HG02852 (cell line): Measurements from ENCODE around the gene MC1R.
"Not testable (repeated sequence)": the region's sequence is repeated elsewhere in the genome, so short reads cannot be mapped to it uniquely, and the experiment has no call there.

Experiments used
- ATAC-seq: cut with Tn5 transposase; IDR thresholded peaks from one replicate; pipeline ENCODE4 v1.9.1; 2021; ENCODE audit warnings: mild to moderate bottlenecking, moderate library complexity; ENCODE audit not compliant: unreplicated experiment

The MC1R gene

DNA sequence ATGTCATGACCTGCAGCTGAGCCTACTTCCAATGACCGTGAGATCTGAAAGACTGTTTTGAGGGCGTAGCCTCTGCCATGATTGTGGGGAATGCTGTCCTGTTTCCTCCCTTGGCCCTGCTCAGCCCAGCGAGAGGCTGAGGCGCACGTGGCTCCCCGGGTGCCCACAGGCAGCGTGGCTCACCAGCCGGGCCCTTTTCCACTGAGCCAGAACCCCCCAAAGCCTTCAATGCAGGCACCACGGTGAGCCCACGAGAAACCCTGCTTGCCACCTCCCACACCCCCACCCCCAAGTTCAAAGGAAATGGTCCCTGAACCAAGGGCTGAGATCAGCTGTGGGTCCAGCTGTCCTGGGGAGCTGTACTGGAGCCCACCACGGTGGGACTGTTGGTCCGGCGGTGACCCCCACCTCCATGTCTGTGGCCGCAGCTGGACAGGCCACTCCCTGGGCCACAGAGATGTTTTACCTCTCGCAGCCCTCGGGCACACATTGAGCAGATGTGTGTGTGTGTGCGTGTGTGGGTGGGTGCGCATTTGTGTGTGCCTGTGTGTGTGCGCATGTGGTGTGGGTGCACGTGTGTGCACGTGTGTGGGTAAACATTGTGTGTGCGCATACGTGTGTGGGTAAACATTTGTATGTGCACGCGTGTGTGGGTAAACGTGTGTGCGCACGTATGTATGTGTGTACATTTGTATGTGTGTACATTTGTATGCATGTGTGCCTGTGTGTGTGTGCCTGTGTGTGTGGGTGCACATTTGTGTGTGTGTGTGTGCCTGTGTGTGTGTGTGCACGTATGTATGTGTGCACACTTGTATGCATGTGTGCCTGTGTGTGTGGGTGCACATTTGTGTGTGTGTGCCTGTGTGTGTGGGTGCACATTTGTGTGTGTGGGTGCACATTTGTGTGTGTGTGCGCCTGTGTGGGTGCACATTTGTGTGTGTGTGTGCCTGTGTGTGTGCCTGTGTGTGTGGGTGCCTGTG is 5.0 kb upstream of the MC1R start:
- no peak for ATAC-seq

DNA sequence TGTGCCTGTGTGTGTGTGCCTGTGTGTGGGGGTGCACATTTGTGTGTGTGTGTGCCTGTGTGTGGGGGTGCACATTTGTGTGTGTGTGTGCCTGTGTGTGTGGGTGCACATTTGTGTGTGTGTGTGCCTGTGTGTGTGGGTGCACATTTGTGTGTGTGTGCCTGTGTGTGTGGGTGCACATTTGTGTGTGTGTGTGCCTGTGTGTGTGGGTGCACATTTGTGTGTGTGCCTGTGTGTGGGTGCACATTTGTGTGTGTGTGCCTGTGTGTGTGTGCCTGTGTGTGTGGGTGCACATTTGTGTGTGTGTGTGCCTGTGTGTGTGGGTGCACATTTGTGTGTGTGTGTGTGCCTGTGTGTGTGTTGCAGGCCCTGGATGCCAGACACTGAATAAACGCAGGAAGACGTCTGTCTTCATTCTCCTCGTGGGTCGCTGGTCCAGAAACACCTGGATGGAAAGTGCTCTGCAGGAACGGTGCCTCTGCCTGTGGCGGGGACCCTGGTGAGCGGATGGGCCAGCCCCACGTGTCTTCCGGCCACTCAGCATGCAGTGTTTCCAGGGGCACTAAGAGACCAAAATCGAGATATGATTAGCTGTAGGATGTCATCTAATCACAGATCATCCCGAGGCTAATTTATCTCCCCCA is 3.9 kb upstream of the MC1R start:
- not testable (repeated sequence) for ATAC-seq

DNA sequence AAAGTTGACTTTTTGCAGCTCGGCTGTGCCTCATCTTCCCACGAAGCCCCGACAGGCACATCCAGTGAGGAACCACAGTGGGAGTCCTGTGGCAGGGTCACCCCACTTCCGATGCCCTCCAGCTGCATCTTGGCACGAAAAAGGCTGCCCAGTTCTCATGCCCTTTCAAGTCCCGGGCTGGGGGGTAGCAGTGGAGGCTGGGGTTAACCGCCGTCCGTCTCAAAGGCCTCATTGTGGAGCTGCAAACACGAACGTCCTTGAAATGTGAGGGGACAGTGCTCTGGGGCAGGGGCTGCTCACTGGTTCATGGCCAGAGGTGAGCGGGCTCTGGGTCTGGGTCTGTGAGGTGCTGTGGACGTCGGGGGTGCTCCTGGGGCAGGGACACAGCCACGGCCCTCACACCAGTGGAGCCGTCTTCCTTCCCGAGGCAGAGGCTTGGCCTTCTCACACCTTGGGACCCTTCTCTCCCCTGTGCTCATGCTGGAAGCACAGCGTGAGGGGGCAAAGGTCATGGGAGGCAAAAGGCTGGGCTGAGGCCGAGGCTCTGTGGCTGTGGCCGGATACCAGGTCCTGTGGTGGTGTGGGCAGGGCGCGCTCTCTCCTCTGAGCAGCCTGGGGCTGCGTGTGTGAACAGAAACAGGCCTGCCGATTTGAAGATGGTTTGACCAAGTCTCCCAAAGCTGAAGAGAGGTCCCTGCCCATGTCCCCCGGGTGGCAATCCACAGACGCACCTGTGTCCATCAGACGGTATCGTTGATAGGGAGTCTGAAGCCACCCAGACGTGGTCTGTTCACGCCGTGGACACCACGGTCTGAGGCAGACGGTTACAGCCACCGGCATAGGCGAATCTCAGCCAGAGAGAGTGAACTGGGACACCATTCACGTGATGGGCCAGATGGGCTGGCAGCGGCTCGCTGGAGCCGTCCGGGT is 3.1 kb upstream of the MC1R start:
- ATAC-seq, result no peak

DNA sequence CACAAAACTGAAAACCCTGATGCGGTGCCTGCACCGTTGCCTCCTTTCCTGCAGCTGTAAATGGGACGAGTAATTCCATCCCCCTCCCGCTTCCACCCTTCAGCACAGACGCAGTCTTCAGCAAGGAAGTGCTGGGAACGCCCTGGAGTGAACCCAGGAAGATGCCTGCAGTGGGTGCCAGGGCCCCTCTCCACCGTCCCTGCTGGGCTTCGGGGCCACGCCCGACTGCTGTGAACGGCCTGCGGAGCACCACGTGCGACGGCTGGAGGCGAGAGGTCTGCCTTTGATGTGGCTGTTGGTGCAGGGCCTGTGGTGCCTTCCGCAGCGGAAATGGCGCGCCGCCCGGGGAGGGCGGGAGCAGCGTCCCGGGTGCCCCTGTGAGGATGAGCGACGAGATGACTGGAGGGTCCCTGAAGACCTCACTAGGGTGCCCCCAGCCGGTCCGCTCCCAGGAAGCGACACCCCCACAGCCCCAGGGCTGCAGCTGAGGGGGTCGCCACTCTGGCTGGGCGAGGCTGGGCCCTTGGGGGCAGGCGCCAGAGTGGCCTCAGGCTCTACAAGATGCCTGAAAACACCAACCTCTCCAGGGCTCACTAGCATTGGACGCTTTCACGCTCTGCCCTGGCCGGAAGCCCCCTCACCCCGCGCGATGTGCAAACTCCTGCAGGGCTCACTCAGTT is 749 bp upstream of the MC1R start:
- peak; percentile 83 for ATAC-seq

DNA sequence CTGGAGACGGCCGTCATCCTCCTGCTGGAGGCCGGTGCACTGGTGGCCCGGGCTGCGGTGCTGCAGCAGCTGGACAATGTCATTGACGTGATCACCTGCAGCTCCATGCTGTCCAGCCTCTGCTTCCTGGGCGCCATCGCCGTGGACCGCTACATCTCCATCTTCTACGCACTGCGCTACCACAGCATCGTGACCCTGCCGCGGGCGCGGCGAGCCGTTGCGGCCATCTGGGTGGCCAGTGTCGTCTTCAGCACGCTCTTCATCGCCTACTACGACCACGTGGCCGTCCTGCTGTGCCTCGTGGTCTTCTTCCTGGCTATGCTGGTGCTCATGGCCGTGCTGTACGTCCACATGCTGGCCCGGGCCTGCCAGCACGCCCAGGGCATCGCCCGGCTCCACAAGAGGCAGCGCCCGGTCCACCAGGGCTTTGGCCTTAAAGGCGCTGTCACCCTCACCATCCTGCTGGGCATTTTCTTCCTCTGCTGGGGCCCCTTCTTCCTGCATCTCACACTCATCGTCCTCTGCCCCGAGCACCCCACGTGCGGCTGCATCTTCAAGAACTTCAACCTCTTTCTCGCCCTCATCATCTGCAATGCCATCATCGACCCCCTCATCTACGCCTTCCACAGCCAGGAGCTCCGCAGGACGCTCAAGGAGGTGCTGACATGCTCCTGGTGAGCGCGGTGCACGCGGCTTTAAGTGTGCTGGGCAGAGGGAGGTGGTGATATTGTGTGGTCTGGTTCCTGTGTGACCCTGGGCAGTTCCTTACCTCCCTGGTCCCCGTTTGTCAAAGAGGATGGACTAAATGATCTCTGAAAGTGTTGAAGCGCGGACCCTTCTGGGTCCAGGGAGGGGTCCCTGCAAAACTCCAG is 1.1 kb downstream of the MC1R start:
- no peak for ATAC-seq

DNA sequence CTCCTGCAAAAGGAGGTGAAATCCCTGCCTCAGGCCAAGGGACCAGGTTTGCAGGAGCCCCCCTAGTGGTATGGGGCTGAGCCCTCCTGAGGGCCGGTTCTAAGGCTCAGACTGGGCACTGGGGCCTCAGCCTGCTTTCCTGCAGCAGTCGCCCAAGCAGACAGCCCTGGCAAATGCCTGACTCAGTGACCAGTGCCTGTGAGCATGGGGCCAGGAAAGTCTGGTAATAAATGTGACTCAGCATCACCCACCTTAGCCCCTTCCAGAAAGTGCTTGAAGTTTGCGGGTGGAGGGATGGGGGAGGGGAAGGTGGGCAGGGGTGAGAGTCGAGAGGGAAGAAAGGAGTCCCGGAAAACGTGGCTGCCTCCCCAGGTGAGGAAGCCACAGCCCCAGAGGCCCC is 2.1 kb downstream of the MC1R start:
- no peak for ATAC-seq

DNA sequence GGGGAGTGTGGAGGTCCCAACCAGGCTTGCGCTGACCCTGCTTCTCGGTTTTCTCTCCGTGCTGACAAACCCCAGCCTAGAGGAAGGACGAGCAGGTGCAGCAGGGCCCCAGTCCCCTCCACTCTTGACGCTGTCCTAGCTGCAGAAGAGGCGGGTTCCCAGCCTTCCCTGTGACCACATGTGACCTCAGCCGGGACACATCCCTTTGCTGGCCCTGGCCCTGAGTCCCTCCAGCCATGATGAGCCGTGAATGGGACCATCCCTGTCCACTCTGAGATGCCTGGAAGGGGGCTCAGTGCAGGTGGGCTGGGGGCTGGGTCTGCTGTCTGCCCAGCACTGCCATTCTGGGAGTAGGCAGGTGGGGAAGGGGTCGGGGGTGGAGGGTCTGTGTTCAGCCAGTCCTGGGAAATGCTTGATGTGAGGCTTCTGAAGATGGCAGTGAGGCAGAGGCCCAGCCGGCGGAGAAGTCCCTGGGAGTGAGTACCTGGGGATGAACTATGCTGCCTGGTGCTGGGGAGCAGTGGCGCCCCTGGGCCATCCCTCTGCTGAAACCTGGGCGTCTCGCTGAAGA is 2.6 kb downstream of the MC1R start:
- ATAC-seq, result no peak

DNA sequence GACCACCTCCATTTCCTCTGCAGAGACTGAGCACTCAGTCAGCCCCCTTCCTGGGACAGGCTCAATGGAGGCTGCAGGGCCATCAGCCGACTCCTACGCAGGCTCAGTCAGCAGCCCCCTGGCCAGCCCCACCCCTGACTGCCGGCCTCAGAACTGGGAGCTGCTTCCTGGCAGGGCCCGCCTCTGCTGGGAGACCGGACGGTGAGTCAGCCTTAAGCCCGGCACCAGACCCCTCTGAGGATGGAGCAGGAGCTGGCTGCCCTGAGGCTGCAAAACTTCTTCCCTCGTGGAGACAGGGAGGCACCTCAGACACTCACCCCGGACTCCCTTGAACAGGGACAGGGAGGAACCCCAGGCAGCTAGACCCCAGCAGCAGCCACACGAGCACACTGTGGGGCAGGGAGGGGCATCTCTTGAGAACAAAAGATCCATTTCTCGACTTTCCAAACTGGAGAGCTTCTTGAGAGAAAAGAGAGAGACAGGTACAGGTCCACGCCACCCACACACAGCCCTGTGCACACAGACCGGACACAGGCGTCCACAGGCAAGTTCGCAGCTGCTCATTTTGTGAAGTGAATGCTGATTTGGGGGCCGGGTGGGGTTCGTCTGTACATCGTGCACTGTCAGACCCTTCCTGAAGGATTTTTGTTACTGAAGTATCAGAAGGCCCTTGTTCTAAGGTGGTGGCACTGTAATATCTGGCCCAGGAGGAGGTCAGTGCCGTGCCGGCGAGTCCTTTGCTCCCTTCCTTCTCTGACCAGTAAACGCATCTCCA is 3.2 kb downstream of the MC1R start:
- ATAC-seq, result no peak

DNA sequence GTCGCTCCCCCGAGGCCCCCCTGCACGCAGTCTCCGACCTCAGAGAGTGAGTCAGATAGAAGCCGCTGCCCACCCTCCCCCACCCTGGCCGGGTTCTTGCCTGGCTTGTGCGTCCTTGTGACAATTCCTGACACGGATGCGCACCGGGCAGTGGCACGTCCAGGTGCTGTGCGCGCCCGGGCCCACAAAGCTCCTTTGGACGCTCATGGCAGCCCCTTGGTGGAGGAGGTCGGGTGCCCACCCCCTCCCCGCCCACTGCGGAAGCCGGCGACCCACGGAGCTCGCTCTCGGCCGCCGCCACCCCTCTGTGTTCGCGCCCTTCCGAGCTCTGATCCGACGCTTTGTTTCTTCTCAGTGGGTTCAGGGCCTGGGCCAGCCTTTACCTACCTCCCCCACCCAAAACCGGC is 3.8 kb downstream of the MC1R start:
- no peak for ATAC-seq

DNA sequence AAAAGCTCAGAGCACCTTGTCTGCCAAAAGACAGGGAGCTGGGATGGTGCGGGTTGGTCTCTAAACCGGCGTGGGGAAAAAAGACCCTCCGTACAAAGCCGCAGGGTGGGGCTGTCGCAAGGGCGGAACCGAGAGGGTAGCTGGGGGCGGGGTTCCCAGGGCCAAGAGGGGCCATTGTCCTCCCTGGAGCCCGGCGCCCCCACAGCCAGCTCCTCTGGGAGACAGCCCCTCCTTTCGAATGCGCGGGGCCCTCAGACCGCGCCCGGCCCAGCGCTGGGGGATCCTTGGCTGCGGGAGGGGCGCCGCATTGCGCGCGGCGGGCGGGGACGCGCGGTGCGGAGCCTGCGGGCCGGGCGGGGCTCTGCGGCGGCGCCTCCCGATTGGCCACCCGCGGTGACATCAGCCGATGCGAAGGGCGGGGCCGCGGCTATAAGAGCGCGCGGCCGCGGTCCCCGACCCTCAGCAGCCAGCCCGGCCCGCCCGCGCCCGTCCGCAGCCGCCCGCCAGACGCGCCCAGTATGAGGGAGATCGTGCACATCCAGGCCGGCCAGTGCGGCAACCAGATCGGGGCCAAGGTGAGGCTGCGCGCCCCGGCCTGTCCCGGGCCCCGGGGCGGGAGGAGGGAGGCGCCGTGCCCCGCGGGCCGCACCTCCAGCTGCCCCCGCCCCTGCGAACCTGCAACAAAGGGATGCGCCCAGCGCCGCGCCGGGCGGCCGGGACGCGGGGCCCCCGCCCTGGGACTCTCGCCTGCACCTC is 4.4 kb downstream of the MC1R start, which contains the start of gene TUBB3:
Gene TUBB3, plus strand, starts transcription at position 459 of the 756 bp plus-strand sequence. Its CDS starts 60 bp downstream, at position 519.
- ATAC-seq, result no peak

DNA sequence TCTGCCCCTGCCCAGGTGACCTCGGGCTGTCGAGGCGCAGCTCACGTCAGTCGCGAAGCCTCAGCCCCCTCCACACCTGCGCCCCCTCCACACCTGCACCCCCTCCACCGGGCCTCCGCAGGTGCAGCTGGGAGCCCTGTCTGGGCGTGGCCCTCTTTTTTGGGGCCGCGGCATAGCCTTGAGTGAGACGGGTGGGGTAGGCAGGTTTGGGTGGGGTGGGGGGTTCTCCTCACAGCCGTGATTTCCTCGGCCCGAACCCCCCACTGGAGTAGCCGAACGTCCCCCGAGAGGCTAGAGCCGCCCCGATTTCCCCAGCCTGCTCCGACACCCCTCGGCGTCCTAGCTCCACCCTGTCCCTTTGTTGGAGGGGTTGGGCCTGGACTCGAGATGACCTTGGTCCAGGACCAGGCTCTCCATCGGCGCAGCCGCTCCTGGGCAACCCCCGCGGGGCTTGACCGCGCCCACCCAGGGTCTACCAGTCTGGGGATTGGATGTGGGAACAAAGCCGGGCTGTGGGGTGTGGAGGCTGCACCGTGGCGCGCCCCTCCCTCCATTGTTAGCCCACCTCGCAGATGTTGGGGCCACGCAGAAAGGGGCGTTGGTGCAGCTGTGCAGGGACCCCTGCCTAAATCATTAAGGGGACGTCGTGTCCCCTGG is 5.1 kb downstream of the MC1R start:
- no peak for ATAC-seq

DNA sequence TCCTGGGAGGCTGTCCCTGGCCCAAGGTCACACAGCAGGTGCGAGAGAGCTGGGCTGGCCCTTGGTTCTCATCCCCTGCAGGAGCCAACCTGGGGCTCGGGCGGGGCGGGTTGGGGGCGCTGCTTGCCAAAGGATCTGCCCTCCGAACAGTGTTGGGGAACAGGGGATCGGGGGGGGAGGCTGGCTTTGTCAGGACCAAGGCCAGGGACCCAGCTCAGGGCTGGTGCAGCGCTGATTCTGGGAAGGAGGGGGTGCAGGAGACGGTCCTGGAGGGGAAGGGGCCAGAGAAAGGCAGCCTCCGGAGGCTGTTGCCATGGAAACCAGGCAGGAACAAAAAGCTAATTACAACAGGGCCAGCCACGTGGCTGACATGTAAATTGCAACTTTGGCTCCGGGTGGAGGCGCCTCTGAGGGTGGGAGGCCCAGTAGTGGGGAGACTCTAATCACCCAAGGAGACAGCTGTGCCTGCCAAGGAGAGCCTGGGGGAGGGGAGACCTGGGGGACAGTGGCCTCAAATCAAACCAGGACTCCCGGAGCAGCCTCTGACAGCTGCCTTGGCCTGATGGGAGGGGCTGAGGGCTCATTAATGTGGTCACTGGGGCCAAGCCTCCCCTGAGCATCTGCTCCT is 5.7 kb downstream of the MC1R start:
- ATAC-seq, result no peak

DNA sequence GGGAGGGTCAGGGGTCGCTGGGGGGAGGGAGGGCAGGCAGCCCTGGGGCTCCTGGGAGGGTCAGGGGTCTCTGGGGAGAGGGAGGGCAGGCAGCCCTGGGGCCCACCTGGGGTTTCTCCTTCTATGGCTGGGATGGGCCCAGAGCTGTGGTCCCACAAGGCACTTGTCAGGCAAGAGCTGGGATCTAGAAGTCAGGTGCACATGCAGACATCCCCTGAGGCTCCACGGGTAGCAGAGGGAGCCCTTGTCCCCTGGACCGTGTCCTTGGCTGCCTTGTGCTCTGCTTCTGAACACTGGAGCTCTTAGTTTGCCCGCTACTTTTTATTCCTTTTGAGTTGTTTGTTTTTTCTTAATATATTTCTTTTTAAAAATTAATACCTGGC is 6.3 kb downstream of the MC1R start:
- ATAC-seq, result no peak

DNA sequence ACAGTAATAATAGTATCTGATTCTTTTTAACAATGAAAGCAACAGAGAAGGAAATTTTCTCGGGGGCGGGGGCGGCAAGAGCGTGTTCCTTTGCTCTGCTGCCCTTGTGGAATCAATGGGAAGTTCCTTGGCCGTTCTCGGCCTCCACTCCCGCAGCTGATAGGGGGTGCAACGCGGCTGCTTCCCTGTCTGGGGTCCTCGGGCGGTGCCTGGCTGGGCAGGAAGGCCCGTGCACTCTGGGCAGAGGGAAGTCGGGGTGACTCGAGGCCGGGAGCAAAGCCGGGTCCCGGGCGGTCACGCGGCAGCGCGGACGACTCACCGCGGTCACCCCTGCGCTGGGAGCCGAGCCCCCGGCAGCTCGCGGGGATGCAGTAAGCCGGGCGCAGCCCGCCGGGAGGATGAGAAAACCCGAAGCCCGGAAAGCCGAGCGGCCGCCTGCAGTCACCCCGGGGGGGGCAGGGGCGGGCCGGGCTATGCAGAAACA is 7.0 kb downstream of the MC1R start:
- peak; percentile 8 for ATAC-seq

DNA sequence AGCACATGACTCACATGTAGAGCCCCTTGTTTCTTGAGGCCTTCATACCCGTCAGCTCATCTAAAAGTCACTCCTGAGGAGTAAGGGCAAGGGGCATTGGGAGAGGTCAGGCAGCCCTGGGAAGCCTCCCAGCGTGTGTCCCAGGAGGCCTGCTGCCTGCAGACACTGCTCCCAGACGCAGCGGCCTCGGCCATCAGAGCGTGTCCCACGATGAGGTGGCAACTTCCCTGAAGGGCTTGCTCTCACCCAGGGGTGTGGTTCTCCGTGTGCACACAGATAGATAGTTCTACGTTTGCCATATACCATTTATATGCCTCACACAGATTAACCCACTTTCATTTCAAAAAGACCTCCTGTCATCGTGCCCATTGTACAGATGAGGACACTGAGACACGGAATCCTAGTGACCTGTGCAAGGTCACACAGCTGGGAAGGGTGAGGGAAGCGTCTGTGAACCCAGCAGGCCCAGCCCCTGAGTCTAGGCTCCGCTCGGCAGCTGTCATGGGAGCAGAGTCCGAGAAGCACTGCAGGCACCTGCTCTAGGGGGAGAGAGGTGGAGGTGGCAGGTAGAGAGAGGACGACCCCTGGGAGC is 12.7 kb downstream of the MC1R start:
- no peak for ATAC-seq

DNA sequence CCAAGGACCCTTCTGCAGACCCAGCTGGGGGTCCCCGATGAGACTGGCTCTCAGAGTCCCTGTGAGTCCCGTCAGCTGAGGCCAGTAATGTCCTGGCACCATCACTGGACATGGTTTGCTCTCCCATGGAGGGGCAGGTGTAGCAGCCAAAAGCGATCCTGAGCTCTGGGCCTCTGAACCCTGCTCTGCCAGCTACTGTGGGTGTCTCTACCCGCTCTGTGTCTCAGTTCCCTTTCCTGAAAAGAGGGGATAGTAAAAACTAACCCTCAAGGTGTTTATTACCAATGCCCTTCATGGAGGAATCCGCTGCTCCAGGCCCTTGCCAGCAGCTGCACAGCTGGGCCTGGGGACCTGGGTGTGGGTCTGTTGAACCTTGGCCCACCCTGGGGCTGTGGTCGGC is 13.3 kb downstream of the MC1R start:
- ATAC-seq, result no peak
